Muscle layer of colon (tissue), 2 donors: Measurements from ENCODE around the gene HADHB.
A peak's percentile ranks its signal among the peaks of the same experiment; 100 is the strongest.

ENCODE experiments used
- H3K27ac ChIP-seq: one replicate; pipeline ENCODE4 v1.7.0; 2013; ENCODE audit warnings: low read depth, mild to moderate bottlenecking, low read length, moderate library complexity
- H3K27me3 ChIP-seq, 2 donors: one replicate each; pipeline ENCODE4 v1.7.0; 2013; ENCODE audit warnings: low read length in 2 of 2, mild to moderate bottlenecking in 2 of 2; ENCODE audit not compliant: insufficient read depth in 2 of 2, control insufficient read depth in 1 of 2
- H3K36me3 ChIP-seq: one replicate; pipeline ENCODE4 v1.7.0; 2013; ENCODE audit warnings: mild to moderate bottlenecking, low read length; ENCODE audit not compliant: insufficient read depth
- H3K4me1 ChIP-seq: one replicate; pipeline ENCODE4 v1.7.0; 2013; ENCODE audit warnings: mild to moderate bottlenecking, low read length; ENCODE audit not compliant: insufficient read depth
- H3K4me3 ChIP-seq, 2 donors: one replicate each; pipeline ENCODE4 v1.7.0; 2013; ENCODE audit warnings: low read length in 2 of 2, low read depth in 1 of 2, mild to moderate bottlenecking in 1 of 2, moderate library complexity in 1 of 2
- H3K9ac ChIP-seq: one replicate; pipeline ENCODE4 v1.7.0; 2013; ENCODE audit warnings: low read length
- H3K9me3 ChIP-seq: one replicate; pipeline ENCODE4 v1.7.0; 2013; ENCODE audit warnings: mild to moderate bottlenecking, low read length
- donor health status: abdominal sarcoma.
- donor health status: Adenocarcinoma of cecum.

The HADHB gene

GRCh38 chr2:26274058-26274613 lies 29.4 kb downstream of the HADHB start:
- Histone ChIP-seq H3K36me3 (peaks cover 30% of the 10 kb centered on the region), H3K4me3 (no peak overlapping the region), H3K9ac (no peak overlapping the region), H3K27ac (no peak overlapping the region), H3K9me3 (no peaks in the 10 kb centered on the region), H3K27me3 (no peaks in the 10 kb centered on the region), H3K4me1 (peaks cover 11% of the 10 kb centered on the region)

DNA sequence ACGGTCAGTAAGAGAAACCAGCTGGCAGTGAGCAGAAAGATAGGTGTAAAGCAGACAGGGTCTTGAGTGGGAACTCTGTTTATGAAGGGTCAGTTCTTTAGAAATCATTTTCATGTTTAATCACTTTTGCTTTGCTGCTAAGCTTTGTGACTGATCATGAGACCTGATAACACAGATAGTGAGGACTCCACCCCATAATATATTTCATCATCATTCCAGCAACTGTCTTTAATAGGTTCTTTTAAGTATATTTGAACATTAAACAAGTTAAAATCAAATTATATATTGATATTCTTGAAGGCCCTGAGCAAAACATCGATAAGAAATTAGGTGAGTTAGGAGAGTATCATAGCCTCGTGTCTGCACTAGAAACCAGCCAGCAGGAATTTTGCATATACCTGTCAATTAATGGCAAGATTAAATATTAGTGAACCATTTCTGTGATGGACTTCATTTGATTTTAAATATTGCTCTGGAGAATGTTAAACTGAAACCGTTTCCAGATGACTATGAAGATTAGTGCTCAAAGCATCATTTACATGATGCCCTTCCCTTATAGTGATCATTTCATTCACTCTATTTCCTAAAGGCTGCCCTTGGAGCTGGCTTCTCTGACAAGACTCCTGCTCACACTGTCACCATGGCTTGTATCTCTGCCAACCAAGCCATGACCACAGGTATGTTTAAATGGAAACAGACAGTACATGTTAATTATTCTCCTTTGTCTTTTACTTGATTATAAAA lies 31.9 kb downstream of the HADHB start:
- Histone ChIP-seq H3K36me3 (peaks cover 53% of the 10 kb centered on the region), H3K4me1 (peaks cover 11% of the 10 kb centered on the region), H3K4me3 (no peak overlapping the region), H3K9me3 (no peaks in the 10 kb centered on the region), H3K9ac (no peak overlapping the region), H3K27me3 (no peaks in the 10 kb centered on the region), H3K27ac (no peak overlapping the region)

DNA sequence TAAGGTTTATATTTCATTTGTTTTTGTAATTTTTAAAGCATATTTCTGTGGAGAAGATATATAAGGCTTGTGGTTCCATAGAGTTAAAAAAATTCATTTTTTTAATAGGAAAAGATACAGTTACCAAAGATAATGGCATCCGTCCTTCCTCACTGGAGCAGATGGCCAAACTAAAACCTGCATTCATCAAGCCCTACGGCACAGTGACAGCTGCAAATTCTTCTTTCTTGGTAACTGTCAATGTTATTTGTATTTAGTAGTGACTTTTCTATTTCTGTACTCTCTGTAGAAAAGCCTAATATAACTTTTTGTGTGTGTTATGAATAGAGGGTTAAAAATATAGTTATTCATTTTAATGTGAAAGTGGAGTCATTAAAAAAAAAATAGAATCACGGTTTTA lies 35.1 kb downstream of the HADHB start:
- Histone ChIP-seq H3K9ac (no peak overlapping the region), H3K4me3 (no peak overlapping the region), H3K9me3 (no peaks in the 10 kb centered on the region), H3K4me1 (no peaks in the 10 kb centered on the region), H3K27me3 (no peaks in the 10 kb centered on the region), H3K36me3 (peaks cover 74% of the 10 kb centered on the region), H3K27ac (no peak overlapping the region)

GRCh38 chr2:26281226-26281625 lies 36.5 kb downstream of the HADHB start:
- peaks cover 71% of the 10 kb centered on the region for H3K36me3 ChIP-seq
- H3K9ac ChIP-seq, result no peak overlapping the region
- H3K27me3 ChIP-seq, result no peaks in the 10 kb centered on the region
- H3K4me1 ChIP-seq, result no peaks in the 10 kb centered on the region
- H3K27ac ChIP-seq, result no peak overlapping the region
- no peaks in the 10 kb centered on the region for H3K9me3 ChIP-seq
- no peak overlapping the region for H3K4me3 ChIP-seq

DNA sequence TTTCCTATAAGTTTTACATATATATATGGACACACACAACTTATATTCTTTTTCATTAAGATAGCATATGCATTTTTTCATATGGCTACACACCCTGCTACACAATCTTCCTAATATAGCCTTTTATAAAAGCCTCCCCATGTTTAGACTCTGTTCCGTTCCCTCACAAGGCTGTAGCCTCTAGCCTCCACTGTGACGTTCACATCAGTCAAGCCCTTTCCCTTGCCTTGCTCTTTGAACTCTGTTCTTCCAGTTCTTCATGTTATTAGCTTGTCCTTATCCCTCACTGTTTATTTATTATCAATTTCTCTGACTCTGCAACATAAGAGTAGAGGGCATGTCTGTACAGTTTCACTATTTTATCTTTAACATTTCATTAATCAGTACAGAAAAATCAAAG lies 38.9 kb downstream of the HADHB start:
- Histone ChIP-seq H3K27ac (no peak overlapping the region), H3K9me3 (no peaks in the 10 kb centered on the region), H3K27me3 (no peaks in the 10 kb centered on the region), H3K36me3 (peaks cover 68% of the 10 kb centered on the region), H3K4me1 (no peaks in the 10 kb centered on the region), H3K9ac (no peak overlapping the region), H3K4me3 (no peak overlapping the region)

DNA sequence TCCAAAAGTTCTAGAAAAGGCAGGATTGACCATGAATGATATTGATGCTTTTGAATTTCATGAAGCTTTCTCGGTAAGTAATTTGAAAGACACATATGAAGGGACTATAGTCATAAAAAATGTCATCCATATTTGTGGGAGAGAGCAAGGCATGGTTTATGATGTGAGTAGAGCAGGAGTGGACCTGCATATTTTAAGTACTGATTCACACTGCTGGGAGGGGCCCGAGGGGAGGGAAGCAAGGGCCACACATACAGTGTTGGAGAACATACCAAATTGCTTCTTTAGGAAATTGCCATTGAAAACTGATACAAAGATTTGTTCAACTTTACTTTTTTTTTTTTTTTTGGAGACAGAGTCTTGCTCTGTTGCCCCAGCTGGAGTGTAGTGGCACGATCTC lies 39.4 kb downstream of the HADHB start:
- H3K27me3 ChIP-seq, result no peaks in the 10 kb centered on the region
- H3K4me3 ChIP-seq, result no peak overlapping the region
- no peaks in the 10 kb centered on the region for H3K9me3 ChIP-seq
- H3K9ac ChIP-seq, result no peak overlapping the region
- peaks cover 63% of the 10 kb centered on the region for H3K36me3 ChIP-seq
- H3K27ac ChIP-seq, result no peak overlapping the region
- no peaks in the 10 kb centered on the region for H3K4me1 ChIP-seq

DNA sequence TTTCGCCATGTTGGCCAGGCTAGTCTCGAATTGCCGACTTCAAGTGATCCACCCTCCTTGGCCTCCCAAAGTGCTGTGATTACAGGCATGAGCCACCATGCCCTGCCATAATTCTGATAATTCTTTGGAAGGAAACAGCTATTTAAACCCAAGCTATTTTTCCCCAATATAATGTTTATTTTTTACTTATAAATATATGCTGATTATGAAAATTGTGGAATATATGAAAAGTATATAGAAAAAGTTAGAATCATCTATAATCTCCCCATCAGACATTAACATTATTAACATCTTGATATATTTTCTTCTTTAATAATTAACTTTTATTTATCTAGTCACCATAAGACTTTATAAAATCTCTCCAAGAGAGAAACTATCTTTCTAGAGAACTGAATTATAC lies 41.2 kb downstream of the HADHB start:
- Histone ChIP-seq H3K27me3 (no peaks in the 10 kb centered on the region), H3K27ac (no peak overlapping the region), H3K9ac (no peak overlapping the region), H3K4me1 (no peaks in the 10 kb centered on the region), H3K9me3 (no peaks in the 10 kb centered on the region), H3K36me3 (peaks cover 47% of the 10 kb centered on the region), H3K4me3 (no peak overlapping the region)

GRCh38 chr2:26290001-26290400 lies 45.3 kb downstream of the HADHB start:
- no peak overlapping the region for H3K27ac ChIP-seq
- no peak overlapping the region for H3K9ac ChIP-seq
- H3K27me3 ChIP-seq, result no peaks in the 10 kb centered on the region
- H3K9me3 ChIP-seq, result no peaks in the 10 kb centered on the region
- no peaks in the 10 kb centered on the region for H3K4me1 ChIP-seq
- peaks cover 15% of the 10 kb centered on the region for H3K36me3 ChIP-seq
- H3K4me3 ChIP-seq, result no peak overlapping the region

- H3K4me1 ChIP-seq, result no peaks in the 10 kb centered on the region
- H3K36me3 ChIP-seq, result peaks cover 3% of the 10 kb centered on the region
- H3K9me3 ChIP-seq, result no peaks in the 10 kb centered on the region
- no peak overlapping the region for H3K9ac ChIP-seq
- H3K27me3 ChIP-seq, result no peaks in the 10 kb centered on the region
- no peak overlapping the region for H3K27ac ChIP-seq
- H3K4me3 ChIP-seq, result no peak overlapping the region
These were observed 47.9 kb downstream of the HADHB start for GRCh38 chr2:26292646-26293045.

DNA sequence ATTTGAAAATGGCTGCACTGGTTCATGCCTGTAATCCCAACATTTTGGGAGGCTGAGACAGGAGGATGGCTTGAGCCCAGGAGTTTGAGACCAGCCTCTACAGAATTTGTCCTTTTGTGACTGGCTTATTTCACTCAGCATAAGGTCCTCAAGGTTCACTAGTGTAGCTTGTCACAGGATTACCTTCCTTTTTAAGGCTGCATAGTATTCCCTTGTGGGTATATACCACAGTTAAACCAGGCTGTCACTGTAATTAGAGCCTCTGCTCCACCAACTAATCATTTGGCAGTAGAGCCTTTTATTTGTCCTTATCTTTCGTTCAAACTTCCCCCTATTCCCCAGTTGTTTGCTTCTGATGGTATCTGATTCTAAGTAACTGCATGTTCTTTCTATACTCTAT lies 50.8 kb downstream of the HADHB start:
- H3K9ac ChIP-seq, result no peak overlapping the region

DNA sequence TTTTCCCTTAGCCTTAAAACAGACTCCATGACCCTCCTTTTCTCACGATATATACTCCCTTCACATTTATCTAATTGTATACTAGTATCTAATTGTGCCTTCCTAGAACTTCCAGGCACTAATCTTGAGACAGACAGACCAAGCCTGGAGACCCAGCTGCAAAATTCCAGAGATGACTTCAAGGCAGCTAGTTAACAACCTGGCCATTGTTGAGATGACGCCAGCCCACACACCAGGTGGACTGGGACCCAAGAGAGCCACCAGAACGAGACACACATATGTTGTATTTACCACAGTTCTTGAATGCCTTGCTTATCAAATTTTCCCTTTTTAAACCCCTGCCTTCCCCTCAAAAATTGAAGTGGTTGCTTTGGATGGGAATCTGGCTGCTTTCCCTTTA lies 52.3 kb downstream of the HADHB start:
- H3K27me3 ChIP-seq, result no peaks in the 10 kb centered on the region
- H3K9me3 ChIP-seq, result no peaks in the 10 kb centered on the region
- no peak overlapping the region for H3K27ac ChIP-seq
- no peak overlapping the region for H3K9ac ChIP-seq
- no peak overlapping the region for H3K4me3 ChIP-seq
- H3K36me3 ChIP-seq, result no peaks in the 10 kb centered on the region
- peaks cover 17% of the 10 kb centered on the region for H3K4me1 ChIP-seq

More for the DNA sequence above, 50.8 kb downstream of the HADHB start:
- Histone ChIP-seq H3K4me1 (peaks cover 11% of the 10 kb centered on the region), H3K36me3 (no peaks in the 10 kb centered on the region), H3K27me3 (no peaks in the 10 kb centered on the region), H3K9me3 (no peaks in the 10 kb centered on the region), H3K4me3 (no peak overlapping the region), H3K27ac (no peak overlapping the region)

DNA sequence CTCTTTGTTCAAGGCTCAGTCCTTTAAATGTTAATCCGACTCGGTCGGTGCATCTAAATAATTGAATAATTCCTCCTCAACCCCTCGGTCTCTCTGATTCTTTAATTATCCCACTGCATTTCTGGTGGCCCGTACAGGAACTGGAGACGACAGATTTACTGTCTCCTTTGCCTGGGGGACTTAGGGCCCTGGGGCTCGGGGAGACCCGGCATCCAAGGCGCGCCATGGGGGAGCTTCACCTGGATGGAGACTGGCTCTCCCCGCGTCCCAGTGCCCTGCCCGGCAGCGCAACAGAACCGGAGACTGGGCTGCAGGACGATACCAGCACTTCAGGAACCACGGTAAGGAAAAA lies 53.5 kb downstream of the HADHB start:
- Histone ChIP-seq H3K27ac (peak overlapping the region; percentile 86), H3K4me3 (peak overlapping the region; percentile 15 to 95), H3K9ac (peak overlapping the region; percentile 85)

More for the DNA sequence above, 53.5 kb downstream of the HADHB start:
- Histone ChIP-seq H3K4me1 (peaks cover 17% of the 10 kb centered on the region), H3K27me3 (no peaks in the 10 kb centered on the region), H3K36me3 (no peaks in the 10 kb centered on the region), H3K9me3 (no peaks in the 10 kb centered on the region)
